Pons (tissue), 1 donor: ENCODE measurements around the gene MRFAP1L1.
A peak's percentile ranks its signal among the peaks of the same experiment; 100 is the strongest.
"Not testable (repeated sequence)": the region's sequence is repeated elsewhere in the genome, so short reads cannot be mapped to it uniquely, and the experiment has no call there.

Experiments used
- DNase-seq: peaks from one replicate; pipeline ENCODE4 v3.0.0-alpha.2; 2016; ENCODE audit warnings: low spot score

MRFAP1L1 gene

DNA sequence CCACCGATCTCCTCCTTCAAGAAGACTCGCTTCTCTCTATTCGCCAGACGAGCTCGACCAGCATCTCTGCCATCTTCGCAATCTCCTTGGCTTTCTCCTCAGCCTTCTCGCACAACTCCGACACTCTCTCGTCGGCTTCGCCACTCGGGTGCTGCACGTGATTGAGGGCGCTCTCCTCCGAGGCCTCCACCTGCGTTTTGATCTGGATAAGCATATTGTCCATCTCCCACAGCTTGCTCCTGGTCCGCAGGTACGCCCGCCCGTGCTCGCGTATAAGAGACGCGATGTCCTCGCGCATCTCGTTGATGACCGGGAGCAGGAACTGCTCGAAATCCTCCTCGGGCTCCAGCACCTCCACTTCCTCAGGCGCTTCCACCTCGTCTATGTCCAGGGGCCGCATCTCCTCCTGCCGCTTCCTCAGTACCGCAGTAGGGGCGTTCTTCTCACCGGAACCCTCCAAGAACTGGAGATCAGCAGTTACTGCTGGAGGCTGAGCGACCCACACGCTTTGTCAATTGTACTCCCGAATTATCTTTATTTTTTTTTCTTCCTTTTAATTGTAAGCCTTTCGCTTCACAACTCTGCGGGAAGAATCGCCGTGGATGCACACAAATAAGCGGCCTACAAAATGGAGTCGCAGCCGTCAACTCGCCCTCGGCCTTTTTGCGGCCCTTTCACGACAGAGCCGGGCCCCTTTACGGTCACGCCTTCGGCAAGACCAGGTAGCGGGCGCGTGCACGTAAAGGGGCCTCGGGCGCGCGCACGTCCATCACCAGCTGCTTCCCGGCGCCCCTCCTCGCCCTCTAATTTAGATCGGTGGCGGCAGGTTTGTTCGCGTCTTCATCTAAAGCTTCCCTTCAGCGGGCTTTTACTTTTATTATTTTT lies at the start of gene MRFAP1L1:
MRFAP1L1 (minus strand) TSS at position 636 of the 885 bp plus-strand sequence; CDS start at position 400, 236 bp downstream.
- peak; percentile 93 for DNase-seq

DNA sequence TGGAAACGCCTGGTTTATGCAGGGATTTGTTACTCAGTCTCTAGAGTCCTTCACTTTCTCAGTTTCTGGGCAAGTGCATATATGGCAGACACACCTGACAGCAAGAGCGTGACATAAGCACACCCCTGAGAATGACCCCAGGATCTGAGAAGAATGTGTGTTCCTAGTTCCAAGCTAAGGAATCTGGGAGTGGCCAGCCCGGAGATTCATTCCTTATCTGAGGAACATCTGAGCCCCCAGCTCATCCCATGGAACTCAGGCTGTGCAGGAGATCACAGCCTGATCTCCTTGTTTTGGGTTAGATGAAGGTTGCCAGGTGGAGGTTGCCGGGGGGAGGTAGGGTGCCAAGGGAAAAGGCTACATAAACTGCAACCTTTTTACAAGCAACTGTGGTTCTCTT lies 49.1 kb upstream of the MRFAP1L1 start:
- DNase-seq, result no peak

DNA sequence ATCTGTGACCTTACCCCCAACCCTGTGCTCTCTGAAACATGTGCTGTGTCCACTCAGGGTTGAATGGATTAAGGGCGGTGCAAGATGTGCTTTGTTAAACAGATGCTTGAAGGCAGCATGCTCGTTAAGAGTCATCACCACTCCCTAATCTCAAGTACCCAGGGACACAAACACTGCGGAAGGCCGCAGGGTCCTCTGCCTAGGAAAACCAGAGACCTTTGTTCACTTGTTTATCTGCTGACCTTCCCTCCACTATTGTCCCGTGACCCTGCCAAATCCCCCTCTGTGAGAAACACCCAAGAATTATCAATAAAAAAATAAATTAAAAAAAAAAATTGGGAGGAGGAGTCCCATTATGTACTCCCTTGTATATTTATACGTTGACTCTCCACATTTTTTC lies 46.7 kb upstream of the MRFAP1L1 start:
- DNase-seq, result not testable (repeated sequence)

DNA sequence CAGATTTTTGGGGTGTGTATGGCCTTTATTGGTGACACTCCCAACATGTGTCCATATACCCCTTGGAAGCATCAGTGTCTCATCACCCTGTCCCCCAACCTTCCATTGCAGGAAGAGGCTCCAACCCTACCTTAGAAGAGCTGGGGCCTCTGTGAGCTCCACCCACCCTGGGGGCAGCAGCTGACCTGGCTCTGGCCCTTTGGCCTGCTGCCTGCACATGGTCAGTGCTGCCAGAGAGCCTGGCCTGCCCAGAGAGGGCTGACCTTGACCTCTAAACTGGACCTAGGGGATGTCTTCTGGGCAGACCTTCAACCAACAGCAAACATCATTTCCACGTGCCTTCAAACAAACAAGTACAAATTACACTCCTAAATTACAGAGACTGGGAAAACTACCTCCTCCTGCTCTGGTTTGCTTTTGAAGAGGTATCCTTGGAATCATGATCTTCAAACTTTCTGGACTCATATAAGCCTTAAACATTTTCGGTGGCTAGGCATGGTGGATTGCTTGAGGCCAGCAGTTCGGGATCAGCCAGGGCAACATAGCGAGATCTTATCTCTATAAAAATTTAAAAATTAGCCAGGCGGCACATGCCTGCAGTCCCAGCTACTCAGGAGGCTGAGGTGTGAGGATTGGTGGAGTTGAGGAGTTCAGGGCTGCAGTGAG lies 45.6 kb upstream of the MRFAP1L1 start:
- no peak for DNase-seq

DNA sequence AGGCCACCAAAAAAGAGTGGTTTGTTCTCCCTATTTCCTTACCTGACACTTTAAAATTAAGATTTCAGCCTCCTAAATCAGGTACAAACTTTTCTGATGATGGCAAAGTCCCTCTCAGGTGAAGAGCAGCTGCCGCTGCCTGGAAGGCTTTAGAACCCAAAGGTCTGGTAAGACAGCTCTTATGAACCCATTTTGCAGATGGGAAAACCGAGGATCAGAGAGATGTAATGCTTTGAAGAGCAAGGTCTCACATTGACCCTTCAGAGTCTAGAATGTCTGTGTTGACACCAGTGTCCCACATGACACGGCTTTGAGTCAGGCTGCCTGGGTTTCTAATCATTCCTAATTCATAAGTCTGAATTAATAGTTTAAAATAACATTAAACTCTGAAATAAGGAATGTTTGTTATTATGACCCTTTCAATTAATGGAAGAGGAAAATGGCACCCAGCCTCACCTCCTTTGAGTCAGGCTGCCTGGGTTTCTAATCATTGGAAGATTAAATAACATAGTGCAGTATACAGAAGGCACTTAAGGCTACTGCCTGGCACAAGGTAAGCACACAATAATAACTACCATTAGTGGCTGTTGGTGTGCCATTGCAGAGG lies 44.9 kb upstream of the MRFAP1L1 start:
- DNase-seq, result no peak

DNA sequence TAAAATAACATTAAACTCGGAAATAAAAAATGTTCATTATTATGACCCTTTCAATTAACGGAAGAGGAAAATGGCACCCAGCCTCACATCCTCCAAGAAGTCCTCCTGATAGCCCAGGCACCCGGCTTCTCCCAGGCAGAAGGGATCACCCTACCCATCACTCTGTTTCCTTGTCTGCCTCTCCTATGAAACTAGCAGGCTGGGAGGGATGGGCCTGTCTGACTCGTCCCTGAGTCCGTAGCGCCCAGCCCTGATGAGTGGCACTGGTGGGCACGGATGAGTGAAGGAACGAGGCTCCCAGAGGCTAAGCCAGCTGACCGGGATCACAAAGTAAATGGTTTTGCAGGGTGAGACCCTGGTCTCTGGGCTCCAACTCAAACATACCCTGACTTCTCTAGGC lies 44.2 kb upstream of the MRFAP1L1 start:
- DNase-seq, result no peak

DNA sequence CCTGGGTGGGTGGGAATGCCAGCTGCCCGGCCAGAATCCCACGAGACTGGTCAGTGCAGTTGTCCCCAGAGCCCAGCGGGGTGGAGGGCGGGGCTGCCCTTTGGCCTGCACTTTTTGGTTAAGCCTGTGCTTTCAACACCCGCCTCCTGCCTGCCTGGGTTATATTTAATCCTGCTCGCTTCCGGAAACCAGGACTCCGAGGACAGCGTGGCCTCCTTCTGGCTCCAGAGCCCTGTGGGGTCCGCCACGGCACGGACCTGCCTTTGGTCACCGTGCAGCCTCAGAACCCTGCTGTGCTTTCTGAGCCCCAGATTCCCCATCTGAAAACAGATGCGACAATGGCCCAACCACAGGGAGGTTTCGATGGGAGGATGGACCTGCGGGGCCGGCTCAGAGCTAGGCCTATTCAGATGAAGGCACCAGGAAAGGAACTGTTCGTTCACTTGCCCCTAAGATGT lies 43.5 kb upstream of the MRFAP1L1 start:
- peak; percentile 52 for DNase-seq

DNA sequence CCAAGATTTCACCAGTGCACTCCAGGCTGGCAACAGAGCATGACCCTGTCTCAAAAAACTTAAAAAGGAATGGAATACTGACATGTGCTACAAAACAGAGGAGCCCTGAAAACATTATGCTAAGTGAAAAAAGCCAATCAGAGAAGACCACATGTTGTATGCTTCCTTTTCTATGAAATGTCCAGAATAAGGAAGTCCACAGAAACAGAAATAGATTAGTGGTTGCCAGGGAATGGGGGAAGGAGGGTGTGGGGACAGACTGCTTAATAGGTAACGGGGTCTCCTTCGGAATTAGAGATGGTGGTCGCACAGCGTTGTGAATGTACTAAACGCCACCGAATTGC lies 42.8 kb upstream of the MRFAP1L1 start:
- DNase-seq, result peak; percentile 58

DNA sequence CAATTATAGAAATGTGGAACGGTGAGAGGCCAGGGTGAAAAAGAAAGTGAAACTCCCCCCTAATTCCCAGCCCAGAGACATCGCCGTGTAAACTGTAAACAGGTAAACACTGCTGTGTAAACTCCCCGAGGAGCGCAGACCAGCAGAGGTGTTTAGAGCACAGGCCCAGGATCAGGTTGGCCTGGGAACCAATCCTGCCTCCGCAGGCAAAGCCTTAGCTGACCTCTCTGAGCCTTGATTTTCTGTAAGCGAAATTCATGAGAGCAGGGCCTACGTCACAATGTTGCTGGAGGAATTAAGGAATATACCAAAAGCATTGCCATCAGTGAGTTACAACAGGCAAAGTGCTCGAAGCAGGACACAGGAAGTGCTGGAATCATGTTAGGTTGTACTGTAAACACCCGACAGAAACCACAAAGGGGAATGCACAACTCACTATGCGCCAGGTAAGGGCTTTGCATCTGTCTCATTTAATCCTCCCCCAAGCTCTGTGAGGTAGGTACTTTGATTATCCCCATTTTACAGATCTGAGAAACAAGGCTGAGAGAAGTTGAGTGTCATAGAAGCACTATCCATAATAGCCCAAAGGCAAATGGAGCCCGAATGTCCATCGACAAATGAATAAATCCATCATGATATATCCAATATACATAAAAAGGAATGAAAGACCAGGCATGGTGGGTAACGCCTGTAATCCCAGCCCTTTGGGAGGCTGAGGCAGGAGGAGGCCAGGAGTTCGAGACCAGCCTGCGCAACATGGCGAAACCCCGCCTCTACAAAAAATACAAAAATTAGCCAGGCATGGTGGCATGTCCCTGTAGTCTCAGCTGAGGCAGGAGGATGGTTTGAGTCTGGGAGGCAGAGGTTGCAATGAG lies 42.2 kb upstream of the MRFAP1L1 start:
- no peak for DNase-seq

DNA sequence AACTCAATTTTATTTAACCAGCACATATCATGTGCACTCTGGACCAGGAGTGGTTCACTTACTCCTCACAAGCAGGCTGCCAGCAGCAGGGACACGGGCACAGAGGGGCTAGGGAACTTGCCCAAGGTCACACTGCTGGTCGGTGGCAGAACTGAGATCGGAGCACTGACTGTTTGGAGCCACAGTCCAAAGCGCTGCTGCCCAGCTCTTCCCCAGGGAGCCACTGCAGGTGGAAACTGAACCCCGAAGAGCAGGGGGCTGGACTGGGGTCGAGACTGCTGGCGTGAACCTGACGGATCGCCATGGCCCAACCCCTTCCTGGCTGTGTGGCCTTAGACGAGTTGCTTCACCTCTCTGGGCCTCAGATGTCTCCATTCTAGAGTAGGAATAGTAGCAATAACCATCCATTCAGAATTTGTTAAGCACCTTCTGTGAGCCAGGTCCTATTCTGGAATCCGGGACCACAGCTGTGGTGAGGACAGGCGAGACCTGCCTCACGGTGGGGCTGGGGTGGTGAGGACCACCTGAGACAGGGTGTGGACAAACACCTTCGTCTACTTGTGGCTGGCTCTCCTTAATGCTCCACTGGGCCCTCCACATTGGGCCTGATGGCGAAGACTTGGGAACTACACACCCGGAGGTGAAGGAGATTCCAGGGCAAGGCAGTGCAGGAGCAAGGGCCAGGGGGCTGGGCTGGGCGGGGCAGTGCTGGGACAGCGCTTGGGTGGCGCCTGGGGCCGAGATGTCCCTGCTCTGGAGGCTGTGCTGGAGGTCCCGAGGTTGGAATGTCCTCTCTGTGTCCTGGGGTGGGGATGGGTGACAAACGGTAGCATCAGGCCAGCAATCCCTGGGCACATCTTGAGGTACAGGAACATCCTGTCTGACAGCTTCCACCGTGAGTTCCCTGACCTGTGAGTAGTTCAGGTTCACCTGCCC lies 40.9 kb upstream of the MRFAP1L1 start:
- DNase-seq, result no peak

DNA sequence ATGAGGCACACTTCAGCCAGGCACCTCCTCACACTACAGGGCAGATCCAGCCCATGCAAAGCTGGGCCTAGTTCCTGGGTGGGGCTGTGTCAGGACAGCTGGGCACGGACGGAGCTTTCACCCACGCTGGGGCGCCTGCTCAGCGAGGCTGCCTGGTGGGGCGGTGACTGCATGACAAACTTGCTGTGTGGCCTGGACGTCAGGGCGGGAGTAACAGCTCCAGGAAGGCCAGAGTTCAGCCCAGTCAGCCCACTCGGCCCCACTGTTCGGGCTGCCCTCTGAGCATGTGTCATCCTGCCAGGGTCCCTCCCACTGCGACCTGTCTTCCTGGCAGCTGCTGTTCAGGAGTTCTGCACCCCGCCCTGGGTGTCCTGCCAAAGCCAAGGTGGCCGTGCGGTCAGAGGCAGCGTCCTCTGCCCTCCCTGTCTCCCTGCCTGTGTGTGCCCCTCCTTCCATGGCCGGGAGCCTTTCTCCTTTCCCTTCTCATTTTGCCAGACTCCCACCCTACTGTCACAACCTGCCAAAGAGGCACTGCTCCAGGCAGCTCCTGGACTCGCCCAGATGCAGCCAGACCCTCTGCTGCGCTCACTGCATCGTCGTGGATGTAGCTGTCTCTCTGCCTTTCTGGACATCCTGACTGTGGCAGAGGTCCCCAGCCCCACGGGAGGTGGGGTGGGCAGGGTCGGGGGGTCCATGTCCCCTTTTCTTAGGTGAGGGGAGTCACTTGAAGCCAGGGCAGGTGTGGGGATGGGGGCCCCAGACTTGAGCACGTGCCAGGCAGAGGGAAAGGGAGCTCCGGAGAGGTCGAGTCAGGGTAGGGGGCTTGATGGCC lies 39.9 kb upstream of the MRFAP1L1 start:
- DNase-seq, result no peak

DNA sequence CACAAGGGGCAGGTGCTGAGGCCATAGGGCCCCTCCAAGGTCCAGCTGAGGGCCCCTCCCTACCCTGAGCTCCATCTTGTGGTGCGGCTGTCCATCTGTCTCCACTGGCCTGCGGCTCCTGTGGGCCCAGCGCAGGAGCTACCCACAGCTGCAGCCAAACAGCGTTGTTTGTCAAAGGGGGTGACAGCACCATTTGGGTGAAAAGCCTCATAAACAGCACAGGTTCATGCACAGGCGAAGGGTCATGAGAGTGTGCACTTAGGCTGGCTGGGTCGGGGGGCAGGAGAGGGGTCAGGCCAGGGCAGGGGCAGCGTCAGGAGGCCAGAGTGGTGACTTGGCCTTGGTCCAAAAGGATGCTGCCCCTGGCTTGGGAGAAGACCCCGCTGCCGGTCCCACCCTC lies 38.6 kb upstream of the MRFAP1L1 start:
- DNase-seq, result no peak

DNA sequence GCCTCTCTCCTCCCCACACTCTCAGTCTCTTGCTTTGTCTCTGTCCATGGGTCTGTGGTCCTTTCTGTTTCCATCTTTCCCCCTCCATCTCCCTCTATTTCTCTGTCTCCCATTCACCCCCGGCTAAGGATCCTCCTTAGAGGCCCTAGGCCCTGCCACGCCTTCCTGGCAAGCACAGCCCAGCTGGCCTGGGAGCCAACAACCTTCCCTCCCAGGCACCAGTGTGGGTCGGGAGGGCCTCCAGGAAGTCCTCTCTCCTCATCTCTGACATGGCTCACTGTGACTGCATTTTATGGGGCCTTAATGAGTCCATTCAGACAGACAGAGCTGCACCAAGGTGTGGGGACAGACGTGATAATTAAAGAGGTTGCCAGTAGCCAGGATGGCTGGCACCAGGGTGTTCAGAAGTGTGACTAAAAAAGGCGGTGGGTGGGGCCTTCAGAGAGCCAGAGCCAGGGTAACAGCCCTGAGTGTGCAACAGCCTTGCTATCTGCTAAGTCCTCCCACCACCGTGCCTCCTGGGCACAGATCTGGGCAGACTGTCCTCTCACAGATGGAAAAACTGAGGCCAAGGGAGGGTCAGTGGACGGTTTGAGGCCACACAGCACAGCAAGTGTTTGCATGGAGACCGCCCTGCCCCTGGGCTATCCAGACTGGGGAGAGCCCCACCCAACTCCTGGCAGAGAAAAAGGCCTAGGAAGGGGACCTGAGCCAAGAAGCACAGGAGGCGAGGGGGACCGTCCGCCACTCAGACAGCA lies 37.8 kb upstream of the MRFAP1L1 start:
- DNase-seq, result no peak

DNA sequence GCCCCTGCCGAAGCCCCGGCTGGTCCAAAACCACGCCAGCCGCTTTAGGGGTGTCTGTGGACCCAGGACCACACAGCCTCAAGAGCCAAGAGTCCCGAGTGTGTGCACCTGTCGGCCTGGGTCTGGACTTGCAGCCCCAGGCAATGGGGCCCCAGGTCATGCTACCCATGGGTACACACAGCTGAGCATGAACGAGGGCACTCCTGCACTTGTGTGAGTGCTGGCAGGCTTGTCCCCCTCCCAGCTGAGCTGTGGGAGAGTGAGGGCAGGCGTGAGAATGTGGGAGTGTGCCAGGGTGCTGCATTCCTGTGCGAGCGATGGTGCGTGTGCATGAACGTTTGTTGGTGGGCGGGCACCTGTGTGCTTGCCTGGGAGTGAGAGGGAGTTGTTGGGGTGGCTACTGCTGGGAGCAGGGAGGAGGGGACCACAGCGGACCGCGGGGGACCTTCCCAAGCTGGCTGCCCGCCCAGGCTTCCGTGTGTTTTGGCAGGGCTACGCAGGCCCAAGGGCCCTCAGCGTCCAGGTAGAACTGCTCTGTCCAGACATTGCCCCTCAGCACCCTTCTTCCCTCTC lies 37.1 kb upstream of the MRFAP1L1 start:
- DNase-seq, result no peak

DNA sequence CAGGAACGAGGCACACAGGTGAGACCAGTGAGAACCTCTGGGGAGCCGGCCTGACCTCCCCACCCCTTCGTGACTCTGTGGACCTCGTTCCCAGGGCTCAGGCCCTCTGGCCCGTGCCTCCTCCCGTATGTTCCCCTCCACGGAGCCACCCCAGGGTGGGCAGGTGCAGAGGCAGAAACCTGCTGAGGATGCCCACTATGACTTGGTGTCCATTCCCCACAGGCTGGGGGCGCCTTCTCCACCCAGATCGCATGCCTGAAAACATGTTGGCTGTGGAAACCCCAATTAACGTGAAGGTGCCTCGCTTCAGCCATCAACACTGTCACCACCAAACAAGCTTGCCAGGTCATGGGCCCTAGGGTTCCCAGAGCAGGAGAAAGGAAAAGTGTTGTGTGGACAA lies 33.3 kb upstream of the MRFAP1L1 start:
- no peak for DNase-seq

DNA sequence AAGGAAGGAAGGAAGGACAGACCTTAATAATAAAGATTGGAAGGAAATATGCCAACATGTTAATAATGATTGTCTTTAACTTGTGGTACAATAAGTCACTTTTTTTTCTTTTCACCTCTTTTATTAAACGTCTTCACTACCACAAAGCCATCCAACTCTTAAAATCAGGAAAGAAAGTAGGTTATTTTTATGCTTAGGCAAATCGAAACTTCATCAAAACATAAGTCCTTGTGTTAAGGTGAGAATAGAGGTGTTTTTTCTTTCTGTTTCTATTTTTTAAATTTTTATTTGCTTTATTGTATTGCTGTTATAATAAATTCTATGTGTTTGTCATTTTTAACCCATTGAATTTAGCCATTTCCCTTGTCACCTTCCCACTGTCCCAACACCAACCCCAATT lies 32.8 kb upstream of the MRFAP1L1 start:
- DNase-seq, result no peak

DNA sequence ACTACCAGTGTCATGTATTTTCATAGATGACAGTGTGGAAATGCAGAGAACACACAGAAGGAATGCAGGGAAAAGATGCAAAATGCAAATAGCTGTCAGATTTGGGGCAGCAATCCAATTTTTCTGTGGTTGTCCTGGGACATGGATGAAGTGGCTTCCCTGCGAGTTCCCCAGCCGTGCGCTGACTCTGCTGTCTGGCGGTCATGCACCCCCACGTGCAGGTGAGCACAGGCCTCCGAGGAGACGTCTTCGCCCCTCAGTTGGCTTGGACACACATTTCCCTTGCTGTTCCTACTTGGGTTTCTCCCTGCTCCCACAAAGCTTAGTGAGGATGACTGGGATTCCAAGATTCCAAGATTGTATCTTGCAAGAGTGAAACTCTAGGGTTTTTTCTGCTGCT lies 30.7 kb upstream of the MRFAP1L1 start:
- DNase-seq, result no peak

DNA sequence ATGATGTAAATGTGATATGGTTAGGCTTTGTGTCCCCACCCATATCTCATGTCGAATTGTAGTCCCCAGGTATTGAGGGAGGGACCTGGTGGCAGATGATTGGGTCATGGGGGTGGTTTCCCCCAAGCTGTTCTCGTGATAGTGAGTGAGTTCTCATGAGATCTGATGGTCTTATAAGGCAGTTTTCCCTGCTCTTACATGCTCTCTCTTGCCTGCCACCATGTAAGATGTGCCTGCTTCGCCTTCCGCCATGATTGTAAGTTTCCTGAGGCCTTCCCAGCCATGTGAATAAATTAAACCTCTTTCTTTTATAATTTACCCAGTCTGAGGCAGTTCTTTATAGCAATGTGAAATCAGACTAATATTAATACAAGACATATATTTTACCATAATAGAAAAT lies 30.3 kb upstream of the MRFAP1L1 start:
- no peak for DNase-seq
